Transverse colon (tissue), 3 donors: Measurements from ENCODE around the gene GOLGA5.

Experiments
- EP300 ChIP-seq: sonication (generic); formaldehyde crosslinking; IDR thresholded peaks from one replicate; pipeline ENCODE4 v1.6.1; 2017; ENCODE audit warnings: antibody characterized with exemption, low read depth
- POLR2A ChIP-seq: fragments of 450-650 bp; IDR thresholded peaks from one replicate; pipeline ENCODE4 v1.6.1; 2016; ENCODE audit warnings: antibody characterized with exemption, mild to moderate bottlenecking, moderate library complexity
- TF ChIP-seq, protein P1 (sequence below), 5 experiments: fragments of 200-600 bp in 3 of 5; fragments of 450-650 bp in 2 of 5; sonication (generic) in 3 of 5; IDR thresholded peaks; 1 replicate in 2 of 5; 2 replicates in 3 of 5; pipeline ENCODE4 v1.5.1; 2016 to 2017; ENCODE audit warnings: antibody characterized with exemption in 5 of 5, inconsistent platforms in 3 of 5, mild to moderate bottlenecking in 2 of 5, moderate library complexity in 1 of 5

DNA sequence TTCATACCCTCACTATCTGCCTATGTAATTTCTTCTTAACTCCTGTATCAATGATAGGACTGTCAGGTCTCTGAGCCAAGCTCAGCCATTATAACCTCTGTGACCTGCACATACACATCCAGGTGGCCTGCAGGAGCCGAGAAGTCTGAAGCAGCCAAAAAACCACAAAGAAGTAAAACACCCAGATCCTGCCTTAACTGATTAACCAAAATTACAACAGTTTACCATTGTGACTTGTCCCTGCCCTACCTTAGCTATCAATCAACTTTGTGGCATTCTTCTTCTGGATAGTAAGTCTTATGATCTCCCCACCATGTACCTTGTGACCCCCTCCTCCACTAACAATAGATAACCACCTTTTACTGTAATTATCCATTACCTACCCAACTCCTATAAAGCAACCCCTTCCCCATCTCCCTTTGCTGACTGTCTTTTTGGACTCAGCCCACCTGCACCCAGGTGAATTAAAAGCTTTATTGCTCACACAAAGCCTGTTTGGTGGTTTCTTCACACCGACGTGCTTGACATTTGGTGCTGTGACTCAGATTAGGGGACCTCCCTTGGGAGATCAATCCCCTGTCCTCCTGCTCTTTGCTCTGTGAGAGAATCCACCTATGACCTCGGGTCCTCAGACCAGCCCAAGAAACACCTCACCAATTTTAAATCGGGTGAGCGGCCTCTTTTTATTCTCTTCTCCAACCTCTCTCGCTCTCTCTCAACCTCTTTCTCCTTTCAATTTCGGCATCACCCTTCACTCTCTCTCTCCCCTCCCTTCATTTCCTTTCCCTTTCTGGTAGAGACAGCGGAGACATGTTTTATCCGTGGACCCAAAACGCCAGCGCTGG, 34.2 kb upstream of the GOLGA5 start:
- TF ChIP-seq POLR2A, result no peak
- TF ChIP-seq, protein P1, sequence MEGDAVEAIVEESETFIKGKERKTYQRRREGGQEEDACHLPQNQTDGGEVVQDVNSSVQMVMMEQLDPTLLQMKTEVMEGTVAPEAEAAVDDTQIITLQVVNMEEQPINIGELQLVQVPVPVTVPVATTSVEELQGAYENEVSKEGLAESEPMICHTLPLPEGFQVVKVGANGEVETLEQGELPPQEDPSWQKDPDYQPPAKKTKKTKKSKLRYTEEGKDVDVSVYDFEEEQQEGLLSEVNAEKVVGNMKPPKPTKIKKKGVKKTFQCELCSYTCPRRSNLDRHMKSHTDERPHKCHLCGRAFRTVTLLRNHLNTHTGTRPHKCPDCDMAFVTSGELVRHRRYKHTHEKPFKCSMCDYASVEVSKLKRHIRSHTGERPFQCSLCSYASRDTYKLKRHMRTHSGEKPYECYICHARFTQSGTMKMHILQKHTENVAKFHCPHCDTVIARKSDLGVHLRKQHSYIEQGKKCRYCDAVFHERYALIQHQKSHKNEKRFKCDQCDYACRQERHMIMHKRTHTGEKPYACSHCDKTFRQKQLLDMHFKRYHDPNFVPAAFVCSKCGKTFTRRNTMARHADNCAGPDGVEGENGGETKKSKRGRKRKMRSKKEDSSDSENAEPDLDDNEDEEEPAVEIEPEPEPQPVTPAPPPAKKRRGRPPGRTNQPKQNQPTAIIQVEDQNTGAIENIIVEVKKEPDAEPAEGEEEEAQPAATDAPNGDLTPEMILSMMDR (IDR thresholded peaks at IDR 0.05), result no peak
- no peak for TF ChIP-seq EP300
